ENCODE data around the gene RAPGEF2.

Gene RAPGEF2

GRCh38 chr4:159273141-159273438 lies 170.2 kb downstream of the RAPGEF2 start:
- no peak overlapping the region for H3K4me3 ChIP-seq (ENCODE audit: low read depth, low read length)
- DNase-seq (ENCODE audit: low read depth), result no peak
- no peak for TF ChIP-seq CTCF (IDR thresholded peaks at IDR 0.05; ENCODE audit: low read depth, low read length)
- TF ChIP-seq MAX (IDR thresholded peaks at IDR 0.05; ENCODE audit: low read depth, low read length), result no peak
- TF ChIP-seq MYC (IDR thresholded peaks at IDR 0.05; ENCODE audit: low read depth, low read length), result no peak
- TF ChIP-seq POLR2A (IDR thresholded peaks at IDR 0.05; ENCODE audit: extremely low read depth, insufficient read length), result no peak

- DNase-seq (ENCODE audit: low read depth), result no peak
- no peak overlapping the region for H3K4me3 ChIP-seq (ENCODE audit: low read depth, low read length)
- TF ChIP-seq POLR2A (IDR thresholded peaks at IDR 0.05; ENCODE audit: extremely low read depth, insufficient read length) (no peak), CTCF (IDR thresholded peaks at IDR 0.05; ENCODE audit: low read depth, low read length) (no peak)
Observed at GRCh38 chr4:159273841-159274240, 171.0 kb downstream of the RAPGEF2 start.

GRCh38 chr4:159278399-159278798 lies 175.5 kb downstream of the RAPGEF2 start:
- DNase-seq (ENCODE audit: low read depth), result no peak

GRCh38 chr4:159279084-159279483 lies 176.2 kb downstream of the RAPGEF2 start:
- TF ChIP-seq MYC (IDR thresholded peaks at IDR 0.05; ENCODE audit: low read depth, low read length), result no peak
- no peak for TF ChIP-seq CTCF (IDR thresholded peaks at IDR 0.05; ENCODE audit: low read depth, low read length)
- no peak for TF ChIP-seq POLR2A (IDR thresholded peaks at IDR 0.05; ENCODE audit: extremely low read depth, insufficient read length)
- TF ChIP-seq MAX (IDR thresholded peaks at IDR 0.05; ENCODE audit: low read depth, low read length), result no peak
- DNase-seq (ENCODE audit: low read depth), result no peak
- no peak overlapping the region for H3K4me3 ChIP-seq (ENCODE audit: low read depth, low read length)

More at GRCh38 chr4:159278399-159278798, 175.5 kb downstream of the RAPGEF2 start:
- H3K4me3 ChIP-seq (ENCODE audit: low read depth, low read length), result no peak overlapping the region
- TF ChIP-seq MAX (IDR thresholded peaks at IDR 0.05; ENCODE audit: low read depth, low read length) (no peak), MYC (IDR thresholded peaks at IDR 0.05; ENCODE audit: low read depth, low read length) (no peak), POLR2A (IDR thresholded peaks at IDR 0.05; ENCODE audit: extremely low read depth, insufficient read length) (no peak), CTCF (IDR thresholded peaks at IDR 0.05; ENCODE audit: low read depth, low read length) (no peak)

GRCh38 chr4:159280442-159281172 lies 177.7 kb downstream of the RAPGEF2 start:
- TF ChIP-seq CTCF (IDR thresholded peaks at IDR 0.05; ENCODE audit: low read depth, low read length) (no peak), MAX (IDR thresholded peaks at IDR 0.05; ENCODE audit: low read depth, low read length) (no peak), POLR2A (IDR thresholded peaks at IDR 0.05; ENCODE audit: extremely low read depth, insufficient read length) (no peak), MYC (IDR thresholded peaks at IDR 0.05; ENCODE audit: low read depth, low read length) (no peak)
- H3K4me3 ChIP-seq (ENCODE audit: low read depth, low read length), result no peak overlapping the region
- no peak for DNase-seq (ENCODE audit: low read depth)

GRCh38 chr4:159281771-159282170 lies 178.9 kb downstream of the RAPGEF2 start:
- no peak overlapping the region for H3K4me3 ChIP-seq (ENCODE audit: low read depth, low read length)
- no peak for TF ChIP-seq MAX (IDR thresholded peaks at IDR 0.05; ENCODE audit: low read depth, low read length)
- TF ChIP-seq POLR2A (IDR thresholded peaks at IDR 0.05; ENCODE audit: extremely low read depth, insufficient read length), result no peak
- no peak for TF ChIP-seq MYC (IDR thresholded peaks at IDR 0.05; ENCODE audit: low read depth, low read length)
- no peak for TF ChIP-seq CTCF (IDR thresholded peaks at IDR 0.05; ENCODE audit: low read depth, low read length)
- no peak for DNase-seq (ENCODE audit: low read depth)

All from NB4 (cell line).